ENCODE measurements around the gene CNTNAP5.

Gene CNTNAP5

GRCh38 chr2:124039032-124039431, 13.9 kb downstream of the CNTNAP5 start:
- no peak overlapping the region for H3K4me3 ChIP-seq (ENCODE audit: low read depth, low read length)
- no peak for TF ChIP-seq CTCF (IDR thresholded peaks at IDR 0.05; ENCODE audit: insufficient read depth, low read depth, low read length, missing control alignments)
- DNase-seq (ENCODE audit: low read depth): no peak

GRCh38 chr2:124039762-124040291, 14.7 kb downstream of the CNTNAP5 start:
- H3K4me3 ChIP-seq (ENCODE audit: low read depth, low read length): no peak overlapping the region
- TF ChIP-seq CTCF (IDR thresholded peaks at IDR 0.05; ENCODE audit: insufficient read depth, low read depth, low read length, missing control alignments): no peak
- DNase-seq (ENCODE audit: low read depth): no peak

- no peak for TF ChIP-seq CTCF (IDR thresholded peaks at IDR 0.05; ENCODE audit: insufficient read depth, low read depth, low read length, missing control alignments)
- DNase-seq (ENCODE audit: low read depth): no peak
- H3K4me3 ChIP-seq (ENCODE audit: low read depth, low read length): no peak overlapping the region
Measured at GRCh38 chr2:124045894-124046293, 20.8 kb downstream of the CNTNAP5 start.

- no peak for DNase-seq (ENCODE audit: low read depth)
- H3K4me3 ChIP-seq (ENCODE audit: low read depth, low read length): no peak overlapping the region
- no peak for TF ChIP-seq CTCF (IDR thresholded peaks at IDR 0.05; ENCODE audit: insufficient read depth, low read depth, low read length, missing control alignments)
Measured at GRCh38 chr2:124046332-124046731, 21.2 kb downstream of the CNTNAP5 start.

- TF ChIP-seq CTCF (IDR thresholded peaks at IDR 0.05; ENCODE audit: insufficient read depth, low read depth, low read length, missing control alignments): no peak
- H3K4me3 ChIP-seq (ENCODE audit: low read depth, low read length): no peak overlapping the region
Measured at GRCh38 chr2:124048102-124048501, 23.0 kb downstream of the CNTNAP5 start.

GRCh38 chr2:124048664-124049063, 23.6 kb downstream of the CNTNAP5 start:
- H3K4me3 ChIP-seq (ENCODE audit: low read depth, low read length): no peak overlapping the region
- TF ChIP-seq CTCF (IDR thresholded peaks at IDR 0.05; ENCODE audit: insufficient read depth, low read depth, low read length, missing control alignments): no peak
- DNase-seq (ENCODE audit: low read depth): no peak

More at GRCh38 chr2:124048102-124048501, 23.0 kb downstream of the CNTNAP5 start:
- no peak for DNase-seq (ENCODE audit: low read depth)

GRCh38 chr2:124049136-124049535, 24.0 kb downstream of the CNTNAP5 start:
- H3K4me3 ChIP-seq (ENCODE audit: low read depth, low read length): no peak overlapping the region

More at GRCh38 chr2:124049136-124049535, 24.0 kb downstream of the CNTNAP5 start:
- no peak for DNase-seq (ENCODE audit: low read depth)
- no peak for TF ChIP-seq CTCF (IDR thresholded peaks at IDR 0.05; ENCODE audit: insufficient read depth, low read depth, low read length, missing control alignments)
